Fibroblast of pulmonary artery (primary cell): ENCODE results near the gene FAM181A.
A peak's percentile ranks its signal among the peaks of the same experiment; 100 is the strongest.

Experiments
- DNase-seq: peaks from one replicate; pipeline ENCODE4 v3.0.0-alpha.2; 2010; ENCODE audit warnings: low read depth
- H3K4me3 ChIP-seq: replicated peaks from 2 replicates; pipeline ENCODE4 v1.5.1; 2011; ENCODE audit warnings: low read depth, mild to moderate bottlenecking, control low read depth, low read length, moderate library complexity
- TF ChIP-seq, protein P1 (sequence below): IDR thresholded peaks from 2 replicates; pipeline ENCODE4 v1.5.1; 2011; ENCODE audit warnings: mild to moderate bottlenecking, control low read depth, low read length, inconsistent platforms; ENCODE audit errors: missing control alignments

Gene FAM181A

DNA sequence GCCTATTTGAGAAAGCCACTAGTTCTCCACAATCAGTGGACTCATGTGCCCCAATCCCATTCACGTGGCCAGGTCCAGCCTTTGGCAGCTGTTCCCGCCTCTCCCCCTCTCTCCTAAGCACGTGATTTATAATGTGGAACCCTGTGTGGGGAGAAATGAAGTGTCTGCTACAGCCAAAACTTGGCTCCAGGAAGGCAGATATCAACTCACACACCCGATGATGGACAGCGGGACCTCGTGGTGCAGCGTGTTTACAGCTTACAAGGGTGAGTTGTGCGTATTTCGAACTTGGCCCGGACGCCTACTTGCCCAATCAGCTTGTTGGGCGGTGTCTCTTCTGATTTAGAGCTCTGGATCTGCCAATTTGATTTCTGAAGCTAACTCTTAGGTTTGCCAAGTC lies 38.1 kb upstream of the FAM181A start:
- no peak for DNase-seq
- TF ChIP-seq, protein P1, sequence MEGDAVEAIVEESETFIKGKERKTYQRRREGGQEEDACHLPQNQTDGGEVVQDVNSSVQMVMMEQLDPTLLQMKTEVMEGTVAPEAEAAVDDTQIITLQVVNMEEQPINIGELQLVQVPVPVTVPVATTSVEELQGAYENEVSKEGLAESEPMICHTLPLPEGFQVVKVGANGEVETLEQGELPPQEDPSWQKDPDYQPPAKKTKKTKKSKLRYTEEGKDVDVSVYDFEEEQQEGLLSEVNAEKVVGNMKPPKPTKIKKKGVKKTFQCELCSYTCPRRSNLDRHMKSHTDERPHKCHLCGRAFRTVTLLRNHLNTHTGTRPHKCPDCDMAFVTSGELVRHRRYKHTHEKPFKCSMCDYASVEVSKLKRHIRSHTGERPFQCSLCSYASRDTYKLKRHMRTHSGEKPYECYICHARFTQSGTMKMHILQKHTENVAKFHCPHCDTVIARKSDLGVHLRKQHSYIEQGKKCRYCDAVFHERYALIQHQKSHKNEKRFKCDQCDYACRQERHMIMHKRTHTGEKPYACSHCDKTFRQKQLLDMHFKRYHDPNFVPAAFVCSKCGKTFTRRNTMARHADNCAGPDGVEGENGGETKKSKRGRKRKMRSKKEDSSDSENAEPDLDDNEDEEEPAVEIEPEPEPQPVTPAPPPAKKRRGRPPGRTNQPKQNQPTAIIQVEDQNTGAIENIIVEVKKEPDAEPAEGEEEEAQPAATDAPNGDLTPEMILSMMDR = no peak
- H3K4me3 ChIP-seq = no peak overlapping the region

GRCh38 chr14:93889739-93890483 lies 37.2 kb upstream of the FAM181A start:
- no peak for DNase-seq
- no peak overlapping the region for H3K4me3 ChIP-seq
- TF ChIP-seq, protein P1 = no peak

GRCh38 chr14:93891756-93892504 lies 35.2 kb upstream of the FAM181A start:
- no peak for DNase-seq
- H3K4me3 ChIP-seq = no peak overlapping the region
- TF ChIP-seq, protein P1 = no peak

GRCh38 chr14:93892505-93892839 lies 34.7 kb upstream of the FAM181A start:
- no peak overlapping the region for H3K4me3 ChIP-seq
- no peak for DNase-seq
- TF ChIP-seq, protein P1 = no peak

DNA sequence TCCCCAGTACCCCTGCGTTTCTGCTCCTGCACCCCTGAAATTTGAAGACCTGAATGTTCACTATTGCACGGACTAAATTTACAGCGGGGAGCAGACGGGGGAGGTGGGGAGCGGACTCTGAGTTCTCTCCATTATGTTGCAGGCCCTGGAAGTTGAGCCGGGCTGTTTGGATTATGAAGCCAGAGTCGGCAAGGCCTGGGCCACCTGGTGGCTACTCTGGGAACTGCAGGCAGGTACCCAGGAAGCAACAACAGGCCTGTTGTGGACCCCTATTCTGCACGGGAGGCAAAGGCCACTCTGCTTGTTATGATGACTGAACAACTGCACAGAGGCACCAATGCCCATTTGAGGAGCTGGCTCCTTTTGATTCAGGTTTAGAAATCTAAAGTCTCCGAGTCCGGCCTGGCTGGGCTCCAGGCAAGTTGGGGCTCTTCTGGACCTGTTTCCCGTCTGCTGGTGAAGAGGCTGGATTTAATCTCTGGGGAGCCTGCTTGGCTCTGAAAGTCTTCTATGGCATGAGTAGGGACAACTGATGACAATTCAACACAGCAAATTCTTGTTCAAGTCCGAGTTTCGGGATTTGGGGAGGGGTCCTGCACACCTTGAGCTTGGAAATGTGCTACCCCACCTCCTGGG lies 34.1 kb upstream of the FAM181A start:
- H3K4me3 ChIP-seq = no peak overlapping the region
- DNase-seq = peak; percentile 61
- TF ChIP-seq, protein P1 = peak; percentile 99

GRCh38 chr14:93893661-93894261 lies 33.4 kb upstream of the FAM181A start:
- TF ChIP-seq, protein P1 = no peak
- H3K4me3 ChIP-seq = no peak overlapping the region
- no peak for DNase-seq
